ENCODE data around the gene PDZD2.

DNA sequence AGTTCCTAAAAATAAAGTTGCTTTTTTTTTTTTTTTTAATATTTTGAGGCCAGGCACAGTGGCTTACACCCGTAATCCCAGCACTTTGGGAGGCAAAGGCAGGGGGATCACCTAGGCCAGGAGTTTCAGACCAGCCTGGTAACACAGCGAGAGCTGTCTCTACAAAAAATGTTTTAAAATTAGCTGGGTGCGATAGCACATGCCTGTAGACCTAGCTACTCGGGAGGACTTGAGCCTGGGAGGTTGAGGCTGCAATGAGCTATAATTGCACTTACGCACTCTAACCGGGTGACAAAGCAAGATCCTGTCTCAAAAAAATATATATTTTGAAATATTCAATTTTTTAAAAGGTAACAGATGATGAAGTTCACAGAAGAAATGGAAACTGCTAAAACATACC is 512.3 kb downstream of the PDZD2 start:
- TF ChIP-seq, protein P1, sequence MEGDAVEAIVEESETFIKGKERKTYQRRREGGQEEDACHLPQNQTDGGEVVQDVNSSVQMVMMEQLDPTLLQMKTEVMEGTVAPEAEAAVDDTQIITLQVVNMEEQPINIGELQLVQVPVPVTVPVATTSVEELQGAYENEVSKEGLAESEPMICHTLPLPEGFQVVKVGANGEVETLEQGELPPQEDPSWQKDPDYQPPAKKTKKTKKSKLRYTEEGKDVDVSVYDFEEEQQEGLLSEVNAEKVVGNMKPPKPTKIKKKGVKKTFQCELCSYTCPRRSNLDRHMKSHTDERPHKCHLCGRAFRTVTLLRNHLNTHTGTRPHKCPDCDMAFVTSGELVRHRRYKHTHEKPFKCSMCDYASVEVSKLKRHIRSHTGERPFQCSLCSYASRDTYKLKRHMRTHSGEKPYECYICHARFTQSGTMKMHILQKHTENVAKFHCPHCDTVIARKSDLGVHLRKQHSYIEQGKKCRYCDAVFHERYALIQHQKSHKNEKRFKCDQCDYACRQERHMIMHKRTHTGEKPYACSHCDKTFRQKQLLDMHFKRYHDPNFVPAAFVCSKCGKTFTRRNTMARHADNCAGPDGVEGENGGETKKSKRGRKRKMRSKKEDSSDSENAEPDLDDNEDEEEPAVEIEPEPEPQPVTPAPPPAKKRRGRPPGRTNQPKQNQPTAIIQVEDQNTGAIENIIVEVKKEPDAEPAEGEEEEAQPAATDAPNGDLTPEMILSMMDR (IDR thresholded peaks at IDR 0.05) = no peak
- no peak for TF ChIP-seq POLR2A (IDR thresholded peaks at IDR 0.05)

All from vagina (tissue), 2 donors.